HCEC 1CT (cell line): ENCODE results near the gene GRIFIN.

Experiments used
- DNase-seq: peaks from one replicate; pipeline ENCODE4 v3.0.0-alpha.2; 2017

GRIFIN gene

DNA sequence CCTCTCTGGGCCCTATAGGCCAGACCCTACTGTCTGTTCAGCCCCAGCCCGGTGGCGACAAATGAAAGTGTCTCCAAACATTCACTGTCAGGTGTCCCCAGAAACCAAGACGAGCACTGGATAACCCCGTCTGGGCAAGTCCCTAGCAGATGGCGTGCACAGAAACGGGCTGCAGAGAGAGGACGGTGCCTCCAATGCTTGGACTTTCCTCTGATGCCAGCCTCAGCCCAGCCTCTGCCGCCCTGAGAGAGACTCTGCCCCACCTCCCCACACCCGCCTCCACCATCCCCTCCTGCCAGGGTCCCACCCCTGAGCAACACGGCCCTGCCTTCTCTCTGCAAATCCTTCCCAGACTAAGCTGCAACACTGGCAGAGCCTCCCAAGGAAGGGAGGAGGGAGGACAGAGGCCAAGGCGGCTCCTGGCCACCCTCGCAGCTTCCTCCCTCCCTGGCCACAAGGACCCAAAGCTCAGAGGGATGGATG is 36.0 kb upstream of the GRIFIN start:
- no peak for DNase-seq

DNA sequence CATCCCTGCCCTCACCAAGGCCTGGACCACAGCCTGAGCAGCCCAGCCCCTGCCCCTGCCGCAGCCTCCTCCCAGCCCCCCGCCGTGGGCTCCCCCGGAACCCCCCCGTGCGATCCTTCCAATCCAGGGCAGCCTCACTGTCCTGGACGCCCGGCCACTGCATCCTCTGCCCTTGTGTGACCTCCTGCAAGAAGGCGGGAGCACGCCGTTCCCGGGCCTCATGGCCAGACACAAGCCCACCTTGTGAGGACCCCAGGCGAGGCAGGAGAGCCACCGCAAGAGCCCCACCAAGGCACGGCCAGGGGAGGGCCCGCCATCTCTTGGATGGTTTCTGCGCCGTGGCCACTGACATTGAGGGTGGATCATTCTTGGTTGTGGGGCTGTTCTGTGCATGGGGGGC is 35.6 kb upstream of the GRIFIN start:
- DNase-seq = no peak

- DNase-seq = no peak
Measured at GRCh38 chr7:2510909-2511768, 34.9 kb upstream of the GRIFIN start.

GRCh38 chr7:2510130-2510776 is 34.1 kb upstream of the GRIFIN start:
- no peak for DNase-seq

- DNase-seq = no peak
Measured at GRCh38 chr7:2509298-2509906, 33.2 kb upstream of the GRIFIN start.

DNA sequence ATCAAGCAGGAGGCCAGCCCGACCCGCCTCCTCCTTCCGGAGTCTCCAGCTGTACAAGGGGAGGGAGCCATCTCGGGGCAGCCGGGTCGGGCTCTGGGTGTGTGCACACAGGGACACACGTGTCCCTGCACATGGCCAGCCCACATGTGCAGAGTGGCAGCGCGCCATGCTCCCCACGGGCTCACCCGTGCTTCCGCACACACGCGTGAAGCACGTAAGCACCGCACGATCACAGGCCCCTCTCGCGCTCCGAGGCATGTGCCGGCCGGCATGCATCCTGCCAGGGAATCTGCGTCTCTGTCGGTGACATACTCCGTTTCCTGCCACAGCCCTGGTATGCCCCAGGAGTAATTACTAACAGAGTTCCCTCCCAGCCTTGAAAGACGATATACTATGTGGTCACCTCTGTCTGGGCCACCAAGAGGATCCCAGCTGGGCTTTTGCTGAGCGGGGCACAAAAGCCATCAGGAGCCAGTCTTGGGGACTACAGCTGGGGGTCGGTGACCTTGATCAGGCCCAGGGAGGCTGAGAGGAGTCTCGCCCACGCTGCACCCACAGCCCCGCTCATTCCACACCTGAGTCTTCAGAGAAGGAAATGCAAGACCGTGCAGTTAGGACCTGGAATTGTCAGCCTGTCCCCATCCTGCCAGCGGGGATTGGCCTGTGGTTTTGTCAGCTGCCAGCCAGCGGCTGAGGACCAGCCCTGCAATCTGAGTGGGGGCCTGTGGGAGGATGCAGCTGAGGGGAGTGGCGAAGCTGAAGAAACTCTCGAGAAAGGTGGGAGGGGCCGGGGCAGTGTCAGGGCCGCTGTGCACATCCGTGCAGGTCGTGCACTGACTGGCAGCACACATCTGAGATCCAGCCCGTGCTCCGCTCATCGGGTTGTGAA is 32.4 kb upstream of the GRIFIN start:
- DNase-seq = no peak

DNA sequence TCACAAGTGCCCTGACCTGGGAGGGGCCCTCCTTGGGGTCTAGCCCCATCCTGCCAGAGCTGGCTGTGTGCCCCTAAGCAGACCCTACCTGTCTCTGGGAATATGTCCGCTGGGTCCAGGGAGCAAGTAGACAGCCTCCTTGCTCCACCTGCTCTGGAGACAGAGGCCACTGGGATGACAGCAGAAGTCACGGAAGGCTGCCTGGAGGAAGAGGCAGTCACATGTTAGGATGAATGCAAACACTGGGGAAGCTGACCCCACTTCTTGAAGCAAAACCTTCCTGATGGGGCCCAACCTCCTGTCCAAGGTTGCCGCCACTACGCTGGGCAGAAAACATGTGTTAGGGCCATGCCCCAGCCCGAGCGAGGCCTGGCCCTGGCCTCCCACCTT is 31.7 kb upstream of the GRIFIN start:
- DNase-seq = no peak

- DNase-seq = no peak
Measured at GRCh38 chr7:2507208-2507916, 31.2 kb upstream of the GRIFIN start.

DNA sequence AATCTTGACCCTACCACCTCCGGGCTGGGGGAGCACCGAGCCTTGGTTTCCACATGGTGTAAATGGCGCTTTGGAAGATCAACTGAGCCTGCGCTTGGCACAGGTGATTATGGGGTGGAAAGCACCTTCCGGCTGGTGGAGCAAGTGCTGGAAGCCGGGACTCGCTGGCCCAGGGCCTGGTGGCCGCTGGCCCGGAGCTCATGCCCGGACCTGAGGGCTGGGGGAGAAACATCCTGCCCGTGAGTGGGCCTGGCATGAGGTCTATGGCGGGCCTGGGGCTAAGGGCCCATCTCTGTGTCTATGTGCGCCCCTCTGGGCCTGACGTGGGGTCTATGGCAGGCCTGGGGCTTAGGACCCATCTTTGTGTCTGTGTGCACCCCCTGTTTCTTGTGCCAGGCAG is 29.2 kb upstream of the GRIFIN start:
- no peak for DNase-seq

GRCh38 chr7:2504889-2505375 is 28.7 kb upstream of the GRIFIN start:
- no peak for DNase-seq

DNA sequence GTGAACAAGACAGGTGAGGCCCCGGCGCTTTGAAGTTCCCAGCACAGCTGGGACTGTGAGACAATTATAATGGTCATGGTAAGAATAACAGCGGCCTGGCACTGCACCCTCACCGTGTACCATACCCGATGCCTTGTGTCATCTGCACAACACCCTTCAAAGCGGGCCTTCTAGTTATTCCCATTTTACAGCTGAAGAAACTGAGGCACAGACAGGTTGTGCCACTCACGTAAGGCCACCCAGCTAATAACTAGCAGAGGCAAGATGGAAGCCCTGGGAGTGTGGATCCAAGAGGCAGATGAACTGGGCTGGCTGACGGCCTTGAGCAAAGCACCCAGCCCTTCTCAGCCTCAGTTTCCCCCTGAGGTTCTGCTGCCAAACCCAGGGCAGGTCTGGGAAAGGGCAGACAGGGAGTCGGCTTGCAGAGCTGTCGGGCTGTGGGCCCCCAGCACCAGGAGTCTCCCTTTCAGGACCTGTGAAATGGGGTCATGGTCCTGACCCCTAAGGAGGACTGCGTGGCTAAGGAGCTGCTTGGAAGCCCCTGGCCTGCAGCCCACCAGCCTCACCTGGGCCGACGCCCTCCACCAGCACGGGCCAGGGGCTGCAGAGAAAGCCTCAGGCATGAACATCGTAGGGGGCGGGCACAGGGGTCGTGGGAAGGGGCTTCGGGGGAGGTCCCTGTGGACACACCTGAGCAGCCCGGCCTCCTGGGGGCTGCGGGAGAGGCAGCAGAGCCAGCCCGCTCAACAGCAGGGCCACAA is 28.1 kb upstream of the GRIFIN start:
- DNase-seq = no peak

DNA sequence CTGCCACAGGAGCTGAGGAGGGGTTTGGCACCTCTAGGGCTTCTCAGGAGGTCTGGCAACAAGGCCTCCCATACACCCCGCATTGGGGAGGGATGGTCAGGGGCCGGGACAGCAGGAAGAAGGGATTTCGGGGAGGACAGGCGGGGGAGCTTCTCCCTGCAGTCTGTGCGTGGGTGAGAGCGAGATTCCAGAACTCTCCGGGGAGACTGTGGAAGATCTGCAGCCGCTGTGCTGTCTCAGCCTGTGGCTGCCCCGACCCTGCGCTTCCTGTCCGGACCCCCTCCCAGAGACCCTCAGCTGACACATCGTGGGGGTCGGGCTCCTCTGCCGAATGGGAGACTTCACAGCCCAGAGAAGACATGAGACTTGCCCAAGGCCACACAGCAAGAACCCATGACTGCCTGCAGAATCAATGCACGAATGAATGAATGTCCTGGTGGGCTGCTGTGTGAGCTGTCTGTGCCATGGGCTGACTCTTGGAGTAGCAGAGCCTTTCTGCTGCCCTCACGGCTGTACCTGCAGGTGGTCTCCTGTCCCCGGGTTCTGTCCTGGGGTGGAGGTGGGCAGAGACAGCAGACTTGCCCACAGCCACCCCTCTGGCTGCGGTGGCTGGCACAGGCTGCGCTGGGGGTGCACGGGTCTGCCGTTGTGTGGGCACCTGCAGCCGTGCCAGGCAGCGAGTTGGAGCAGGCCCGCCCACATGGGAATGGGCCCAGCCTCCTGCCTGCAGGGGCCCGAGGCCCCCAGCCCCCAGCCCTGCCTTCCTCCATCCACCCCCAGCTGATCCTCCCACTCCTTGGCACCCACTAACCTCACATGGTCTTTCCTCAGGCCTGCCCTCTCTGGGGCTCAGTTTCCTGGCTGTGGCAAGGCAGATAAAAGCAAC is 27.1 kb upstream of the GRIFIN start:
- DNase-seq = no peak

DNA sequence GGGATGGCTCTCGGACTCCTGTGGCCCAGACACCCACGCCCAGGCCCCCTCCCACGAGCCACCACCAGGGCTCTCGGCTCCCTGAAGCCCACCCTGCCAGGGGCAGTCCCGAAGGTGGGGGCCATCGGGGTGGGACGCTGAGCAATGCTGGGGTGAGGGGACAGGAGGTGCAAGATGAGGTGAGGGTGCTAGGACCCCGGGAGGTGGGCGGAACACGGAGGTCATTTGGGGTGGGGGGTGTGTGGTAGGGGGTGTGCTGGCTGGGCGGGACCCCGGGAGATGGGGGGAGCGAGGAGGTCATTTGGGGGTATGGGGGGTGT is 26.4 kb upstream of the GRIFIN start:
- DNase-seq = no peak

DNA sequence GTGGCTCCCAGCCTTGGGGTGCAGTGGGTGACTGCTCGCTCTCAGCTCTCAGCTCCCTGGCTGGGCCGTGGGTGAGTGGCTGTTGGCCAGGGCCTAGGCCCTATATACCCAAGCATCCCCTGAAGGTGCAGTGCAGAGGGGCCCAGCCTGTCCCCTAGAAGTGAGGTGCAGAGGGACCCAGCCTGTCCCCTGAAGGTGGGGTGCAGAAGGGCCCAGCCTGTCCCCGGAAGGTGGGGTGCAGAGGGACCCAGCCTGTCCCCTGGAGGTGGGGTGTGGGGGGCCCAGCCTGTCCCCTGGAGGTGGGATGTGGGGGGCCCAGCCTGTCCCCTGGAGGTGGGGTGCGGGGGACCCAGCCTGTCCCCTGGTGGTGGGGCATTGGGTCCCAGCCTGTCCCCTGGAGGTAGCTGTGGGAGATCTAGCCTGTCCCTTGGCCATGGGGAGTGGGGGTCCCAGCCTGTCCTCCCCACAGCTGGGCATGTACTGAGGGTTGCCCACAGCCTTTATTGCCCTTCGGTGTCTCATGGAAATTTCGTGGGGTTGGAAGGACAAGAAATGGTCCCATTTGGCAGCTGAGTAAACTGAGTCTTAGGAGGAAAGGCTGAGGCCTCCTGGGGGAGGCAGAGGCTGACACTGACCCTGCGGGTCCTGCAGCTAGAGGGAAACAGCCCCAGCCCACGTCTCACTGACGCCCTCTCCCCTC is 25.9 kb upstream of the GRIFIN start:
- no peak for DNase-seq

- DNase-seq = no peak
Measured at GRCh38 chr7:2500701-2501100, 24.5 kb upstream of the GRIFIN start.

DNA sequence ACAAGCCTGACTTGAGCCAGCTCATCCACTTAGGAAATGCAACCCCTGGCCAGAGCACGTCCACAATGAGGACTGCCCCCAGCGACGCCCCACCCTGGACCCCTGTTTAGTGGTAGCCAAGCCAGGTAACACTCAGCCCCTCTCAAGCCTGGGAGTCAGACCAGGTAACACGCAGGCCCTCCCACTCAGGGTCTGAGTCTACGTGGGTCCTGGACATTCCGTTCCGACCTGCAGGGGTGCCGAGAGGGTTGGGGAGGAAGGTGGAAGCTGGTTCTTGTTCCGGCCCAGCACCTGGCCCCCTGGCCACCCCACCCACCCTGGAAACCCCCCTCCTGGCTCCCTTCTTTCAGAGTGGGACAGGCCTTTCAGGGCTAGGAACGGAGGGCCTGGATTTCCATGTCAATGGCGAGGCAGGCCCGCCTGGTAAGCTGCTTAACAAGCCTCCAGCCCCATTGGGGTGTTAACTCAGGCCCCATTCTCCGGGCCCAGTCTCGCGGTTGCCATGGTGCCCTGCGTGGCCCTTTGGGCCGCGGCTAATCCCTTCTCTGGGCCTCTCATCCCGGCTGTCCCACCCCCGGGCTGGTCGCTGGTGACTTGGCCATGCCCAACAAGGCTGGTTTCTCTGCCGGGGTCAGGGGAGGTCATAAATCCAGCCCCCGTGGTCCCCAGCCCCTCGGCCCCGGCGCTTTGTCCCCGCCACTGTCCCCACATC is 23.7 kb upstream of the GRIFIN start:
- no peak for DNase-seq

DNA sequence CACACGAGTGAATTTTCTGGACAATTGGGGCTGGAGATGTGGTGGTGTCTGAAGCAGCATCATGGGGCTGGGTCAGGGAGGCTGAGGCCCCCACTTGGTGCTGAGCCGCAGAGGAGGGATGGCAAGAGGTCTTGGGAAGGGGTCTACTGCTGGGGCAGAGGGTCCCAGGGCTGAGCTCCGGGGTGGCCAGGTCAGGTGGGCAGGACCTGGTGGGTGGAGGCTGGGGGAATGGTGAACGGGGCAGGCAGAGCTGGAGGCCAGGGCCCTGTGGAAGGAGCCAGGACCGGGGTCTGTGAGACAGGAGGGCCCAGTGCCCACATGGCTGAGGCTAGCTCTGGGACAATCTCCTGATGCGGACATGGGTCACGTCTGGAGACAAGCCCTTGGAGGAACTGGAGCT is 23.0 kb upstream of the GRIFIN start:
- DNase-seq = no peak

DNA sequence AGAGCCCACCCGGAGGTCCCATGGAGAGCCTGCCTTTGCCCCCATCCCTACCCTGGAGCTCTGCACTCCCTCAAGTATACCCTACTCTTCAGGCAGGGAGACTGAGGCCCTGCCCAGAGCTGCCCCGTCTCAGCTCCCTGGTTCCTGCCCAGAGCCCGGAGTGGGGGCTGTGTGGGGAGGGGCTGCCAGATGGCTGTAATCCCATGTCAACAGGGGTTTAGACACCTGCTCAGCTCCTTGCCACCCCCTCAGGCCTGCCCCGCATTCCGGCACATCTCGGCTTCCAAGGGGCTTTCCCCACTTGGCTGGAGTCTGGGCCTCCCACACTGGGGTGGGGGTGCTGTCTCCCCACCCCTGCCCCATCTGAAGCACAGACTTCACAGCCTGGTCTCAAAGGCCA is 22.5 kb upstream of the GRIFIN start:
- no peak for DNase-seq
